GDM1 (cell line): ENCODE results near the gene S1PR5.
"Not testable (repeated sequence)": the region's sequence is repeated elsewhere in the genome, so short reads cannot be mapped to it uniquely, and the experiment has no call there.

Source experiments
- DNase-seq: peaks from one replicate; lab custom pipeline; 2025; lab: John Stamatoyannopoulos, UW

Gene S1PR5

GRCh38 chr19:10544242-10544752 is 27.1 kb upstream of the S1PR5 start:
- no peak for DNase-seq

GRCh38 chr19:10543420-10544241 is 26.4 kb upstream of the S1PR5 start, which contains the start of gene ATG4D:
Gene ATG4D (plus strand): TSS chr19:10543904. CDS start chr19:10544091, 187 bp downstream.
- DNase-seq = peak; percentile 61

GRCh38 chr19:10543059-10543419 is 25.8 kb upstream of the S1PR5 start:
- DNase-seq = no peak

GRCh38 chr19:10539016-10539415 is 21.8 kb upstream of the S1PR5 start:
- not testable (repeated sequence) for DNase-seq

GRCh38 chr19:10538204-10538983 is 21.1 kb upstream of the S1PR5 start:
- DNase-seq = no peak

GRCh38 chr19:10537668-10538067 is 20.4 kb upstream of the S1PR5 start:
- no peak for DNase-seq

GRCh38 chr19:10535613-10536012 is 18.4 kb upstream of the S1PR5 start:
- no peak for DNase-seq

GRCh38 chr19:10533646-10534386 is 16.6 kb upstream of the S1PR5 start:
- DNase-seq = no peak

GRCh38 chr19:10532457-10532856 is 15.2 kb upstream of the S1PR5 start:
- DNase-seq = no peak

GRCh38 chr19:10526887-10527286 is 9.6 kb upstream of the S1PR5 start:
- DNase-seq = not testable (repeated sequence)

- DNase-seq = no peak
Measured at GRCh38 chr19:10525636-10526035, 8.4 kb upstream of the S1PR5 start.

GRCh38 chr19:10523135-10523636 is 5.9 kb upstream of the S1PR5 start:
- DNase-seq = no peak

GRCh38 chr19:10521461-10522171 is 4.4 kb upstream of the S1PR5 start:
- DNase-seq = no peak

- no peak for DNase-seq
Measured at GRCh38 chr19:10520652-10521318, 3.5 kb upstream of the S1PR5 start.

- DNase-seq = no peak
Measured at GRCh38 chr19:10519421-10519820, 2.2 kb upstream of the S1PR5 start.

GRCh38 chr19:10518444-10519361 is 1.5 kb upstream of the S1PR5 start:
- DNase-seq = no peak

- DNase-seq = no peak
Measured at GRCh38 chr19:10517760-10518443, 655 bp upstream of the S1PR5 start.

- DNase-seq = no peak
Measured at GRCh38 chr19:10516671-10517286, 468 bp downstream of the S1PR5 start.

GRCh38 chr19:10516064-10516385 is 1.2 kb downstream of the S1PR5 start:
- no peak for DNase-seq
